H9 (cell line): ENCODE measurements around the gene EFHD2. TPM values are rescaled to one million over a fixed set of nuclear protein-coding genes. Genes with fewer than 3 reads are reported as not detected.

ENCODE experiments used
- DNase-seq: peaks from one replicate; pipeline ENCODE4 v3.0.0-alpha.2; 2017
- H2AFZ ChIP-seq: one replicate; pipeline ENCODE4 v1.6.1; 2013; ENCODE audit warnings: mild to moderate bottlenecking, low read length, control low read depth, moderate library complexity
- H2AK5ac ChIP-seq: 2 replicates; pipeline ENCODE4 v1.6.1; 2013; ENCODE audit warnings: low read length, control low read depth, mixed read lengths; ENCODE audit not compliant: insufficient read length
- H2BK120ac ChIP-seq: one replicate; pipeline ENCODE4 v1.6.1; 2013; ENCODE audit warnings: low read depth, mild to moderate bottlenecking, low read length, control low read depth, inconsistent platforms; ENCODE audit not compliant: poor library complexity, severe bottlenecking
- H2BK12ac ChIP-seq: 2 replicates; pipeline ENCODE4 v1.6.1; 2013; ENCODE audit warnings: low read length, control low read depth, mixed read lengths, low read depth; ENCODE audit not compliant: insufficient read length
- H2BK15ac ChIP-seq: 2 replicates; pipeline ENCODE4 v1.6.1; 2013; ENCODE audit warnings: low read depth, low read length, control low read depth
- H2BK20ac ChIP-seq: one replicate; pipeline ENCODE4 v1.6.1; 2013; ENCODE audit warnings: low read depth, mild to moderate bottlenecking, low read length, control low read depth, inconsistent platforms; ENCODE audit not compliant: poor library complexity, severe bottlenecking
- H2BK5ac ChIP-seq: 2 replicates; pipeline ENCODE4 v1.6.1; 2013; ENCODE audit warnings: low read length, control low read depth, mixed read lengths; ENCODE audit not compliant: insufficient read length
- H3K14ac ChIP-seq: 2 replicates; pipeline ENCODE4 v1.6.1; 2013; ENCODE audit warnings: low read length, control low read depth; ENCODE audit not compliant: insufficient read depth
- H3K18ac ChIP-seq: 2 replicates; pipeline ENCODE4 v1.6.1; 2013; ENCODE audit warnings: low read depth, mild to moderate bottlenecking, mixed read lengths, low read length, control low read depth; ENCODE audit not compliant: insufficient read length
- H3K23ac ChIP-seq: 2 replicates; pipeline ENCODE4 v1.6.1; 2013; ENCODE audit warnings: low read length, control low read depth, mixed read lengths, low read depth; ENCODE audit not compliant: insufficient read length
- H3K23me2 ChIP-seq: 2 replicates; pipeline ENCODE4 v1.6.1; 2013; ENCODE audit warnings: low read depth, mild to moderate bottlenecking, mixed read lengths, low read length, control low read depth; ENCODE audit not compliant: insufficient read length, poor library complexity, severe bottlenecking
- H3K27ac ChIP-seq: 2 replicates; pipeline ENCODE4 v1.5.1; 2013; ENCODE audit warnings: low read length, control low read depth, mixed read lengths, low read depth; ENCODE audit not compliant: insufficient read length
- H3K27me3 ChIP-seq: 2 replicates; pipeline ENCODE4 v1.6.1; 2013; ENCODE audit warnings: low read length, control low read depth, inconsistent platforms; ENCODE audit not compliant: insufficient read depth
- H3K4ac ChIP-seq: 2 replicates; pipeline ENCODE4 v1.6.1; 2013; ENCODE audit warnings: low read depth, mild to moderate bottlenecking, control low read depth, inconsistent platforms, low read length, moderate library complexity
- H3K4me1 ChIP-seq: 2 replicates; pipeline ENCODE4 v1.6.1; 2013; ENCODE audit warnings: low read length, control low read depth, inconsistent platforms; ENCODE audit not compliant: insufficient read depth
- H3K4me2 ChIP-seq: 2 replicates; pipeline ENCODE4 v1.6.1; 2013; ENCODE audit warnings: low read length, control low read depth, mixed read lengths; ENCODE audit not compliant: insufficient read length, insufficient read depth
- H3K56ac ChIP-seq: 2 replicates; pipeline ENCODE4 v1.6.1; 2013; ENCODE audit warnings: low read depth, mild to moderate bottlenecking, mixed read lengths, low read length, control low read depth; ENCODE audit not compliant: insufficient read length
- H3K79me1 ChIP-seq: 2 replicates; pipeline ENCODE4 v1.6.1; 2013; ENCODE audit warnings: low read depth, mild to moderate bottlenecking, moderate library complexity, low read length, control low read depth, inconsistent platforms; ENCODE audit not compliant: insufficient read depth, poor library complexity, severe bottlenecking
- H3K79me2 ChIP-seq: 2 replicates; pipeline ENCODE4 v1.6.1; 2013; ENCODE audit warnings: low read length, control low read depth, inconsistent platforms; ENCODE audit not compliant: insufficient read depth
- H3K9ac ChIP-seq: 2 replicates; pipeline ENCODE4 v1.6.1; 2013; ENCODE audit warnings: low read length, control low read depth, mixed read lengths; ENCODE audit not compliant: insufficient read length; ENCODE audit errors: extremely low read depth
- H3K9me3 ChIP-seq: one replicate; pipeline ENCODE4 v1.6.1; 2013; ENCODE audit warnings: low read depth, low read length, inconsistent platforms; ENCODE audit not compliant: control insufficient read depth
- H3T11ph ChIP-seq: one replicate; pipeline ENCODE4 v1.6.1; 2013; ENCODE audit warnings: mild to moderate bottlenecking, low read length, control low read depth, inconsistent platforms
- H4K20me1 ChIP-seq: one replicate; pipeline ENCODE4 v1.6.1; 2013; ENCODE audit not compliant: control insufficient read depth, insufficient read length, insufficient read depth
- H4K5ac ChIP-seq: 2 replicates; pipeline ENCODE4 v1.6.1; 2013; ENCODE audit warnings: low read depth, mild to moderate bottlenecking, mixed read lengths, low read length, control low read depth; ENCODE audit not compliant: insufficient read length
- H4K8ac ChIP-seq: replicated peaks from 2 replicates; pipeline ENCODE4 v1.6.1; 2013; ENCODE audit warnings: low read length, control low read depth, mixed read lengths, low read depth; ENCODE audit not compliant: insufficient read length
- H4K91ac ChIP-seq: 2 replicates; pipeline ENCODE4 v1.6.1; 2013; ENCODE audit warnings: low read depth, mild to moderate bottlenecking, moderate library complexity, mixed read lengths, low read length, control low read depth; ENCODE audit not compliant: insufficient read length
- H3K27ac Mint-ChIP-seq, 3 experiments: 2 replicates in 2 of 3; 3 replicates in 1 of 3; pipeline ENCODE4 v1.8.0; 2020 to 2021; ENCODE audit warnings: mixed read lengths in 3 of 3, mild to moderate bottlenecking in 1 of 3, moderate library complexity in 1 of 3
- H3K27me3 Mint-ChIP-seq: 2 replicates; pipeline ENCODE4 v1.8.0; 2021; ENCODE audit warnings: low read depth, mild to moderate bottlenecking, moderate library complexity, mixed read lengths
- H3K36me3 Mint-ChIP-seq, 3 experiments: 2 replicates in 2 of 3; 3 replicates in 1 of 3; pipeline ENCODE4 v1.8.0; 2020 to 2021; ENCODE audit warnings: low read depth in 3 of 3, mixed read lengths in 3 of 3; ENCODE audit not compliant: insufficient read depth in 1 of 3
- H3K4me1 Mint-ChIP-seq, 2 experiments: 2 replicates each; pipeline ENCODE4 v1.8.0; 2020; ENCODE audit warnings: mixed read lengths in 2 of 2
- H3K4me3 Mint-ChIP-seq, 2 experiments: 2 replicates in 1 of 2; 3 replicates in 1 of 2; pipeline ENCODE4 v1.8.0; 2020 to 2021; ENCODE audit warnings: mild to moderate bottlenecking in 2 of 2, mixed read lengths in 2 of 2, moderate library complexity in 1 of 2
- H3K9me3 Mint-ChIP-seq, 2 experiments: 2 replicates in 1 of 2; 3 replicates in 1 of 2; pipeline ENCODE4 v1.8.0; 2020; ENCODE audit warnings: mild to moderate bottlenecking in 2 of 2, mixed read lengths in 2 of 2, moderate library complexity in 1 of 2
- WGBS: extraction: QIAGEN DNeasy Blood & Tissue Kit; methylation state at CpG from one replicate; pipeline ENCODE4 v1.1.7; 2013; ENCODE audit warnings: missing lambda C conversion rate, low lambda C conversion rate, mixed read lengths; ENCODE audit not compliant: insufficient read length; ENCODE audit errors: extremely low coverage; 5-methylcytosine and 5-hydroxymethylcytosine counted together
- total RNA-seq: library from RNA; stranded (reverse); gene quantifications from 2 replicates; pipeline ENCODE4 v1.2.1, GENCODE V29; 2021
- TF ChIP-seq, protein P1 (sequence below): fragments of 200-600 bp; sonication (generic); conservative IDR thresholded peaks from 3 replicates; pipeline ENCODE4 v1.8.0; 2021; ENCODE audit warnings: antibody characterized with exemption, mild to moderate bottlenecking

Gene EFHD2
- total RNA-seq, 1 experiment from 2014 or later, result 16.5 TPM

DNA sequence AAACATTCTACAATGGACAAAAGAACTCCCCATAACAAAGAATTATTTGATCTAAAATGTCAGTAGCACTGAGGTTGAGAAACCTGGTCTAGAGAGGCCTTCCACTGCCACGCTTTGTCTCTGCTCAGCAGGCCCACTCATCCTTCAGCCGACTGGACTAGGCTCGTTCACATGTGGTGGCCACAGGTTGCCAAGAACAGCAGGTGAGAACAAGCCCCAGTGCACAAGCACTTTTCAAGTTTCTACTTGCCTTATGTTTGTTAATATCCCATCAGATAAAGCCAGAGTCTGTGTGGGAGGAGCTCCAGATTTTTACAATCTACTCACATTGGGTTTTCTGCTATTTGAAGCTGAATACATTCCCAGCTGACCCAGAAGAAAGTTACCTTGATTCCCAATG, 9.1 kb upstream of the EFHD2 start:
- peaks cover 11 to 18% (median 13%) of the 10 kb centered on the region in 3 experiments for H3K36me3 Mint-ChIP-seq
- Histone ChIP-seq H3K18ac (no peak overlapping the region), H3K79me2 (no peaks in the 10 kb centered on the region), H4K91ac (no peak overlapping the region), H2AK5ac (no peak overlapping the region), H2BK15ac (no peak overlapping the region), H2BK120ac (no peak overlapping the region), H2BK5ac (no peak overlapping the region), H3K9ac (no peak overlapping the region), H3K56ac (no peak overlapping the region), H2AFZ (no peak overlapping the region), H2BK20ac (no peak overlapping the region), H4K8ac (no peak overlapping the region), H4K20me1 (no peaks in the 10 kb centered on the region), H3K27me3 (no peaks in the 10 kb centered on the region), H3K23ac (no peak overlapping the region), H3K23me2 (no peaks in the 10 kb centered on the region), H3T11ph (no peak overlapping the region), H3K4me1 (no peaks in the 10 kb centered on the region), H3K27ac (no peak overlapping the region), H4K5ac (no peak overlapping the region), H3K9me3 (no peaks in the 10 kb centered on the region), H3K4ac (no peak overlapping the region), H2BK12ac (no peak overlapping the region), H3K4me2 (no peak overlapping the region), H3K14ac (no peak overlapping the region), H3K79me1 (no peaks in the 10 kb centered on the region)
- H3K4me1 Mint-ChIP-seq, result peaks cover 10 to 12% of the 10 kb centered on the region in 2 experiments
- peaks cover 12% of the 10 kb centered on the region for H3K27me3 Mint-ChIP-seq
- H3K4me3 Mint-ChIP-seq, result no peak overlapping the region
- peaks cover 15 to 22% of the 10 kb centered on the region in 2 experiments for H3K9me3 Mint-ChIP-seq
- no peak for DNase-seq
- no peak overlapping the region for H3K27ac Mint-ChIP-seq
- TF ChIP-seq, protein P1, sequence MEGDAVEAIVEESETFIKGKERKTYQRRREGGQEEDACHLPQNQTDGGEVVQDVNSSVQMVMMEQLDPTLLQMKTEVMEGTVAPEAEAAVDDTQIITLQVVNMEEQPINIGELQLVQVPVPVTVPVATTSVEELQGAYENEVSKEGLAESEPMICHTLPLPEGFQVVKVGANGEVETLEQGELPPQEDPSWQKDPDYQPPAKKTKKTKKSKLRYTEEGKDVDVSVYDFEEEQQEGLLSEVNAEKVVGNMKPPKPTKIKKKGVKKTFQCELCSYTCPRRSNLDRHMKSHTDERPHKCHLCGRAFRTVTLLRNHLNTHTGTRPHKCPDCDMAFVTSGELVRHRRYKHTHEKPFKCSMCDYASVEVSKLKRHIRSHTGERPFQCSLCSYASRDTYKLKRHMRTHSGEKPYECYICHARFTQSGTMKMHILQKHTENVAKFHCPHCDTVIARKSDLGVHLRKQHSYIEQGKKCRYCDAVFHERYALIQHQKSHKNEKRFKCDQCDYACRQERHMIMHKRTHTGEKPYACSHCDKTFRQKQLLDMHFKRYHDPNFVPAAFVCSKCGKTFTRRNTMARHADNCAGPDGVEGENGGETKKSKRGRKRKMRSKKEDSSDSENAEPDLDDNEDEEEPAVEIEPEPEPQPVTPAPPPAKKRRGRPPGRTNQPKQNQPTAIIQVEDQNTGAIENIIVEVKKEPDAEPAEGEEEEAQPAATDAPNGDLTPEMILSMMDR, result no peak
- no CpG with 5 or more reads among the region's 3 CpGs for WGBS
